RWPE1 (cell line): ENCODE measurements around the gene GRIN2C.
A peak's percentile ranks its signal among the peaks of the same experiment; 100 is the strongest.

Experiments
- CTCF ChIA-PET: fragments of 350-600 bp; sonication (Branson Sonifier 250); formaldehyde crosslinking; extraction: SDS; loops from one replicate; lab custom pipeline; 2021; lab: Yijun Ruan, JAX
- POLR2A ChIA-PET: fragments of 400-600 bp; formaldehyde crosslinking; extraction: SDS; loops from one replicate; lab custom pipeline; 2020; ENCODE audit warnings: antibody characterized with exemption; ENCODE audit not compliant: low non-redundant PET; lab: Yijun Ruan, JAX
- DNase-seq: peaks from one replicate; pipeline ENCODE4 v3.0.0; 2012; ENCODE audit warnings: low spot score
- H3K27ac ChIP-seq: fragments of 450-650 bp; 2 replicates; pipeline ENCODE4 v1.5.1; 2017
- CTCF ChIP-seq: fragments of 450-650 bp; conservative IDR thresholded peaks from 2 replicates; pipeline ENCODE4 v1.5.1; 2017; ENCODE audit warnings: low read depth, mild to moderate bottlenecking

Gene GRIN2C

GRCh38 chr17:74874615-74875037, 14.9 kb upstream of the GRIN2C start:
- POLR2A ChIA-PET: no interaction called here
- TF ChIP-seq CTCF: no peak
- DNase-seq: no peak
- CTCF ChIA-PET: interaction anchor here (0.7 kb wide), 1 partner anchor 83 kb away, joined by 3 read pairs; no protein-coding TSS in a partner anchor
- H3K27ac ChIP-seq: peak overlapping the region; percentile 47

GRCh38 chr17:74873874-74874614, 14.4 kb upstream of the GRIN2C start:
- DNase-seq: peak; percentile 36
- CTCF ChIA-PET: interaction anchor here (0.7 kb wide), 2 partner anchors 12 to 82 kb away, joined by 3 read pairs; no protein-coding TSS in a partner anchor
- TF ChIP-seq CTCF: no peak
- POLR2A ChIA-PET: no interaction called here
- peak overlapping the region; percentile 86 for H3K27ac ChIP-seq

GRCh38 chr17:74873037-74873873, 13.6 kb upstream of the GRIN2C start:
- CTCF ChIA-PET: interaction anchor here (0.7 to 1.4 kb wide), 2 partner anchors 11 to 13 kb away, joined by 3 to 7 read pairs; partner anchors contain the start of gene GRIN2C
- POLR2A ChIA-PET: interaction anchor here (0.8 to 1.1 kb wide), 3 partner anchors 17 to 97 kb away, joined by 3 to 9 read pairs (median 4); partner anchors contain the start of gene NAT9
- peak overlapping the region; percentile 86 for H3K27ac ChIP-seq
- peak; percentile 100 for DNase-seq
- TF ChIP-seq CTCF: no peak

DNA sequence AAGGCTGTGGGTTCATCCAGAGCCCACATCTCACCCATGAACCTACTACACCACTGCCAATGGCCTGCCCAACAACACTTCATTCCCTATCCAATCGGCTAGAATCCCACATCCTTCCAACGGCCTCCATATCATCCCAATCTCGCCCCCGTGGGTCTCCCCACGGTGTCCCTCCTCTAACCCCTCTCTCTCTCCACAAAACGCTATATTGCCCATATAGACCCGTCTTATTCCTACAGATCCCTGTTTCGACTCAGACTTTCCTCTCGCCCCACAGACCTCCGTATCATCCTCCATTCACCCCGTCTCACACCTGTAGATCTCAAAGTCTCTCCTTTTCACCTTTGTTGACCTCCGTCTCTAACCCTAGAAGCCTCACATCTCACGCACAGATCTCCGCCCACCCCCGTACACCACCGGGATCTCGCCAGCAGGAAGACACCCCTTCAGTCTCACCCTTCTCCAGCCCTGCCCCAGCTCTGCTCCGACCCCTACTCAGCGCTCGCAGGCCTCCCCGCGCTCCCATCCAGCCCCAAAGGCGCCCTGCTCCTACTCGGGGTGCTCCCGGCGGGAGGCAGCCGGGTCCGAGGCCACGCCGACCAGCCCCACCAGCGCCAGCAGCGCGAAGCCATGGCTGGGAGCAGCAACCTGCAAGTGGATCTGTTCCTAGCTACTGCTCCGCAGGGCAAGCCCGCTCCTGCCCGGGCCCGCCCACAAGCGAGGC, 12.8 kb upstream of the GRIN2C start, which contains the start of gene FDXR:
FDXR (minus strand) TSS at position 682 of the 724 bp plus-strand sequence; CDS start at position 632, 50 bp downstream.
- peak; percentile 46 for DNase-seq
- CTCF ChIA-PET: interaction anchor here (0.6 to 1.4 kb wide), 4 partner anchors 9 to 86 kb away, joined by 3 to 7 read pairs (median 4); partner anchors contain the start of gene GRIN2C
- H3K27ac ChIP-seq: peak within 1 kb of the TSS; percentile 86
- TF ChIP-seq CTCF: no peak
- POLR2A ChIA-PET: interaction anchor here (0.8 to 1.1 kb wide), 3 partner anchors 17 to 96 kb away, joined by 3 to 9 read pairs (median 4); partner anchors contain the start of gene NAT9

DNA sequence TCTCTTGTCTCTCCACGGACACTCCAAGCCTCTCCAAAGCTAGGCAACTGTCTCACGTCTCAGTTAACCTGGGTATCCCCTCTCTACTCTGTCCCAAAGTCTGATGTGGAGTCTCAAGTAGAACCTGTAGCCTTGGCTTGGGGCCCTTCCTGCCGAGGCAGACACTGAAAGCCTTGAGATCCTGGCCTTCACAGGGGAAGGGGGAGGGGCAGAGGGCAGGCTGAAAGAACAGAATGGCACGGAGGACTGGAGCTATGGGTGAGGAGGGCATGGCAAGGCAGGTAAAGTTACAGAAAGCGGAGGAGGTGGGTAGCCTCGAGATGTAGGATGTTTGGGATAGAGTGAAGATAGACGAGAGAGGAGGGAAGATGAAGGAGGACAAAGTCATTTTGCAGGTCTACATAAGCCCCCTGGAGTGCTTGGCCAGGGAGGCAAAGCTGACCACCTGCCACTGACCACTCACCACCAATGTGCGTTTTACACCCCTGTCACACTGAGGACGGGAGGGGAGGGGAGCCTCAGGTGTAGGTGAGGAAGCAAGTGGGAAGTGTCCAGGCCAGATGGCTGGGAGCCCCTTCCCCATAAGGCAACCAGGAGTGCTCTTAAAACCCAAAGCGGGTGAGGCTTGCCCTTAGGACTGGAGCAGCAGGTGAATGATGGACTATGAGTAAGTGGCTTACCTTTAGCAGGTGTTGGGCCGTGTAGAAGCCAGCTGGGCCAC, 11.8 kb upstream of the GRIN2C start:
- no peak for TF ChIP-seq CTCF
- POLR2A ChIA-PET: no interaction called here
- no peak for DNase-seq
- H3K27ac ChIP-seq: peak overlapping the region; percentile 86; the same call in 1 of the 2 replicates
- CTCF ChIA-PET: interaction anchor here (0.6 to 1.4 kb wide), 4 partner anchors 10 to 87 kb away, joined by 3 to 7 read pairs (median 4); partner anchors contain the start of gene GRIN2C
